Effector memory CD8-positive, alpha-beta T cell (primary cell): ENCODE measurements around the gene RPL29.

Experiments used
- ATAC-seq: fragments of 150-1000 bp; cut with Tn5 transposase; replicated peaks from 2 replicates; pipeline ENCODE4 v1.10.0; 2021; ENCODE audit warnings: mild to moderate bottlenecking, moderate library complexity
- DNase-seq, 3 experiments: peaks; one replicate each; pipeline ENCODE4 v3.0.0; 2021
- H3K27ac Mint-ChIP-seq, 2 donors: one replicate each; pipeline ENCODE4 v1.8.0; 2022; ENCODE audit warnings: mild to moderate bottlenecking in 2 of 2, mixed read lengths in 2 of 2, moderate library complexity in 2 of 2
- H3K27me3 Mint-ChIP-seq, 2 donors: one replicate each; pipeline ENCODE4 v1.8.0; 2022; ENCODE audit warnings: mixed read lengths in 2 of 2
- H3K36me3 Mint-ChIP-seq: one replicate; pipeline ENCODE4 v1.8.0; 2022; ENCODE audit warnings: mild to moderate bottlenecking, moderate library complexity, mixed read lengths; ENCODE audit not compliant: insufficient read depth
- H3K4me1 Mint-ChIP-seq, 2 donors: one replicate each; pipeline ENCODE4 v1.8.0; 2022; ENCODE audit warnings: low read depth in 2 of 2, mixed read lengths in 2 of 2
- H3K4me3 Mint-ChIP-seq, 2 donors: one replicate each; pipeline ENCODE4 v1.8.0; 2022; ENCODE audit warnings: mild to moderate bottlenecking in 2 of 2, mixed read lengths in 2 of 2, moderate library complexity in 2 of 2
- H3K9me3 Mint-ChIP-seq, 2 donors: one replicate each; pipeline ENCODE4 v1.8.0; 2022; ENCODE audit warnings: mixed read lengths in 2 of 2

The RPL29 gene

GRCh38 chr3:51977446-51978142 is 18.1 kb downstream of the RPL29 start:
- DNase-seq (peak; percentile 31 to 35 (median 33)), ATAC-seq (peak; percentile 54)
- Mint-ChIP-seq H3K4me1 (peaks cover 39 to 41% of the 10 kb centered on the region in 2 donors), H3K27me3 (no peaks in the 10 kb centered on the region), H3K9me3 (no peaks in the 10 kb centered on the region), H3K4me3 (peak overlapping the region; percentile 46 to 64), H3K27ac (peak overlapping the region; percentile 41 to 75), H3K36me3 (peaks cover 20% of the 10 kb centered on the region)

GRCh38 chr3:51975852-51976549 is 19.7 kb downstream of the RPL29 start:
- Mint-ChIP-seq H3K27ac (peak overlapping the region; percentile 87 to 94), H3K4me1 (peaks cover 31% of the 10 kb centered on the region in 2 donors), H3K9me3 (no peaks in the 10 kb centered on the region), H3K4me3 (peak overlapping the region; percentile 88 to 95), H3K36me3 (peaks cover 12% of the 10 kb centered on the region), H3K27me3 (no peaks in the 10 kb centered on the region)
- ATAC-seq, result no peak
- DNase-seq, result no peak

GRCh38 chr3:51974963-51975851 is 20.5 kb downstream of the RPL29 start, which contains the start of gene ABHD14A:
Gene ABHD14A, plus strand, starts transcription at chr3:51975064. Its CDS starts 72 bp downstream, at chr3:51975136.
- peaks cover 28 to 29% of the 10 kb centered on the region in 2 donors for H3K4me1 Mint-ChIP-seq
- H3K27ac Mint-ChIP-seq, result peak within 1 kb of the TSS; percentile 94
- no peaks in the 10 kb centered on the region for H3K9me3 Mint-ChIP-seq
- ATAC-seq, result peak; percentile 75
- H3K4me3 Mint-ChIP-seq, result peak within 1 kb of the TSS; percentile 88 to 95
- DNase-seq, result peak; percentile 58 to 72 (median 65)
- peaks cover 11% of the 10 kb centered on the region for H3K36me3 Mint-ChIP-seq
- H3K27me3 Mint-ChIP-seq, result no peaks in the 10 kb centered on the region

DNA sequence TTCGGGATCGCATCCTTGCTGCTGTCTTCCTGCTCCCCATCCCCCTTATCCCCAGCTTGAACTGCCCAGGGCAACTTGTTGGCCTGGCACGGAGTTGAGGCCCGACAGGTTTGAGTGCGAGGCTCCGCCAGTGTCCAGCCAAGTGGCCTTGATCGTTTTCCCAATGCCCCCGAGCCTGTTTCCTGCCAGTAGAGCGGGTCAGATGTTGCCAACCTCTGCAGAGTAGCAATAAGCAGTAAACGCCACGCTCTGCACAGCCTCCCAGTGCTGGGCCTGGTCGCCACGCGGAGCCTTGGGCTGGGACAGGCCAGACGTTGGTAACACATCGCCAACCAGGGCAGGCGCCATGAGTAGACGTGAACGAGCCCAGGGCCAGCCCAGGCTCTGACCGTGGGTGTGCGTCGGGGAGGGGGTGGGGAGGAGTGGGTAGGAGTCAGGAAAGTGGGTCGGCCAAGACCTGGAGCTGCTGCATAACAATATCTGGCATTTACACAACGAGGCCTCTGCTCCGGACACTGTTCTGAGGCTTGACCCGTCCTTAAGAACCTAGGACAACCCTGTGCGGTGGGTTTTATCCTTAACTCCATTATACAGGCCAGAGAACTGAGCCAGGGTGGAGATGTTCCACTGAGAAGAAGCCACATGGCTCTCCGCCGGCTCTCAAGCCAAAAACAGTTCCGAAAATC is 21.3 kb downstream of the RPL29 start:
- ATAC-seq (peak; percentile 7), DNase-seq (no peak)
- Mint-ChIP-seq H3K9me3 (no peaks in the 10 kb centered on the region), H3K36me3 (peaks cover 10% of the 10 kb centered on the region), H3K4me1 (peaks cover 28 to 29% of the 10 kb centered on the region in 2 donors), H3K27me3 (no peaks in the 10 kb centered on the region), H3K27ac (peak overlapping the region; percentile 94), H3K4me3 (peak overlapping the region; percentile 88 to 95)

DNA sequence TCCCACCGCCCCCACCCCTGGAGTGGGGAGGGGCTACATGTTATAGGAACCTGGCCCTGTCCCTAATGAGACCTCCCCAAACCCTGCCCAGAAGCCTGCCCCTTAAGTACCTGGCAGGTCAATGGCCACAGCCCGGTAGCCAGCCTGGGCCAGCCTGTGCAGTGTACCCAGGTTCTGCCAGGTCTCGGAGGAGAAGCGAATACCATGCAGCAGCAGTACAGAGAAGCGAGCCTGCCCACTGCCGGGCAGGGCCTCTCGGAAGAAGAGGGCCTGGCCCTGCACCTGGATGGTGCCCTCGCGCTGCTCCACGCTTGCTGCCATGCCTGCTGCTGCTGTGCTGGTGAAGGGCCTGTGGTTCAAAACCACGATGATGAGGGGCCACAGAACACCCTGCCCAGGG is 24.3 kb downstream of the RPL29 start:
- Mint-ChIP-seq H3K27me3 (no peaks in the 10 kb centered on the region), H3K4me3 (no peak overlapping the region), H3K9me3 (no peaks in the 10 kb centered on the region), H3K4me1 (peaks cover 24 to 33% of the 10 kb centered on the region in 2 donors), H3K36me3 (peaks cover 10% of the 10 kb centered on the region), H3K27ac (no peak overlapping the region)
- DNase-seq (no peak), ATAC-seq (no peak)

- DNase-seq (no peak), ATAC-seq (no peak)
- H3K9me3 Mint-ChIP-seq, result no peaks in the 10 kb centered on the region
- H3K36me3 Mint-ChIP-seq, result peaks cover 10% of the 10 kb centered on the region
- H3K4me1 Mint-ChIP-seq, result peaks cover 28 to 37% of the 10 kb centered on the region in 2 donors
- no peak overlapping the region for H3K4me3 Mint-ChIP-seq
- peak overlapping the region in 1 of 2 donors; percentile 20 for H3K27ac Mint-ChIP-seq
- no peaks in the 10 kb centered on the region for H3K27me3 Mint-ChIP-seq
Observed at GRCh38 chr3:51970606-51971300, 24.9 kb downstream of the RPL29 start.

GRCh38 chr3:51969841-51970240 is 25.9 kb downstream of the RPL29 start:
- DNase-seq, result no peak
- H3K4me3 Mint-ChIP-seq, result no peak overlapping the region
- ATAC-seq, result no peak
- H3K4me1 Mint-ChIP-seq, result peaks cover 28 to 36% of the 10 kb centered on the region in 2 donors
- peaks cover 0 to 3% of the 10 kb centered on the region in 2 donors for H3K27me3 Mint-ChIP-seq
- no peaks in the 10 kb centered on the region for H3K9me3 Mint-ChIP-seq
- peaks cover 10% of the 10 kb centered on the region for H3K36me3 Mint-ChIP-seq
- H3K27ac Mint-ChIP-seq, result no peak overlapping the region

- peaks cover 7% of the 10 kb centered on the region for H3K36me3 Mint-ChIP-seq
- ATAC-seq, result no peak
- H3K27me3 Mint-ChIP-seq, result peaks cover 0 to 8% of the 10 kb centered on the region in 2 donors
- H3K9me3 Mint-ChIP-seq, result no peaks in the 10 kb centered on the region
- no peak for DNase-seq
- peak overlapping the region; percentile 20 to 90 for H3K4me3 Mint-ChIP-seq
- H3K4me1 Mint-ChIP-seq, result peaks cover 24 to 38% of the 10 kb centered on the region in 2 donors
- peak overlapping the region in 1 of 2 donors; percentile 91 for H3K27ac Mint-ChIP-seq
Observed at GRCh38 chr3:51968883-51969678, 26.6 kb downstream of the RPL29 start.

GRCh38 chr3:51968170-51968775 is 27.4 kb downstream of the RPL29 start:
- Mint-ChIP-seq H3K27ac (peak overlapping the region; percentile 62 to 91), H3K27me3 (peaks cover 0 to 8% of the 10 kb centered on the region in 2 donors), H3K4me1 (peaks cover 20 to 32% of the 10 kb centered on the region in 2 donors), H3K4me3 (peak overlapping the region; percentile 89 to 90), H3K9me3 (no peaks in the 10 kb centered on the region), H3K36me3 (no peaks in the 10 kb centered on the region)
- DNase-seq, result no peak
- no peak for ATAC-seq

DNA sequence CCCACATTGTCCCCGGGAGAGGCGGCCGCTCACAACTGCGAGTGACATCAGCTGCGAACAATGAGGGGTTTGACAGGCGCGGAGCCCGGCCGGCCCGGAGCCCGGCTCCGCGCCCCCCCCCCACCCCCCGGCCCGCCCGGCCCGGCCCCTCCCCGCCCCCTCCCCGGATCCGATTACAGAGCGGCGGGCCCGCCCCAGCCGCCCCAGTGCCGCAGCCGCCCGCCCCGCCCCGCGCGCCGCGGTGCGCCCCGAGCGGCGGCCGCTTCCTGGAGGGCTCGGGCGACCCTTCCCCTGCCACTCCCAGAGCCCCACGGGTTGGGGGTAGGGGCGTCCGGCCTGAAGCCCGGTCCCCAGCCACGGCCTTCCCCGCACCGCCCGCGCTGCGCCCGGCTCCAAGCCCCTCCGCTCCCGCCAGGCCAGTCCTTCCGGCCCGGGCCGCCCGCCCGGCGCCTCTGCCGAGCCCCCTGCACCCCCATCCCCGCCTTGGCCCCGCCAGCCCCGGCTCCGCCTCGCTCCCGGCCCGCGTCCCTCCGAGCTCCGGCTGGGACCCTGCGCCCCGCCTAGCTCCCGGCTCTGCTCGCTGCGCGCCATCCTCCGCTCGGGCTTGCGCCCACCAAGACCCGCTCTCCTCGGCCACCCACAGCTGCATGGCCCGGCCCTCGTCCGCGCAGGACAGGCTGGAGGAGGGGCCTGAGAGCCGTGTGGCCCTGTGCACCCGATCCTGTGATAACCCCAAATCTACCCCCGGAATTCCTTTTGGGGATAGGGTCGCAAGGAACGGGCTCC is 28.1 kb downstream of the RPL29 start, which contains the start of gene PCBP4:
PCBP4 (minus strand) TSS at position 71 of the 786 bp plus-strand sequence. CDS start 6,214 bp downstream, outside the sequence.
- Mint-ChIP-seq H3K27me3 (peaks cover 0 to 8% of the 10 kb centered on the region in 2 donors), H3K4me1 (peaks cover 20 to 34% of the 10 kb centered on the region in 2 donors), H3K4me3 (peak within 1 kb of the TSS; percentile 89 to 90), H3K27ac (peak within 1 kb of the TSS; percentile 62 to 91), H3K9me3 (no peaks in the 10 kb centered on the region), H3K36me3 (no peaks in the 10 kb centered on the region)
- ATAC-seq (peak; percentile 73), DNase-seq (no peak)
